ENCODE results near the gene ANKZF1.

ANKZF1 gene

GRCh38 chr2:219279916-219280516 lies 50.4 kb downstream of the ANKZF1 start:
- DNase-seq (ENCODE audit: low read depth in 1 of 2, low spot score in 1 of 2) = no peak

- DNase-seq (ENCODE audit: low read depth in 1 of 2, low spot score in 1 of 2) = no peak
Measured at GRCh38 chr2:219280651-219281050, 51.0 kb downstream of the ANKZF1 start.

- DNase-seq (ENCODE audit: low read depth in 1 of 2, low spot score in 1 of 2) = no peak
Measured at GRCh38 chr2:219281588-219281987, 52.0 kb downstream of the ANKZF1 start.

GRCh38 chr2:219282375-219282774 lies 52.8 kb downstream of the ANKZF1 start:
- no peak for DNase-seq (ENCODE audit: low read depth in 1 of 2, low spot score in 1 of 2)

- no peak for DNase-seq (ENCODE audit: low read depth in 1 of 2, low spot score in 1 of 2)
Measured at GRCh38 chr2:219282943-219283581, 53.5 kb downstream of the ANKZF1 start.

- no peak for DNase-seq (ENCODE audit: low read depth in 1 of 2, low spot score in 1 of 2)
Measured at GRCh38 chr2:219284501-219285372, 55.1 kb downstream of the ANKZF1 start.

- no peak for DNase-seq (ENCODE audit: low read depth in 1 of 2, low spot score in 1 of 2)
Measured at GRCh38 chr2:219285373-219285735, 55.7 kb downstream of the ANKZF1 start.

GRCh38 chr2:219285894-219286425 lies 56.4 kb downstream of the ANKZF1 start:
- no peak for DNase-seq (ENCODE audit: low read depth in 1 of 2, low spot score in 1 of 2)
